ENCODE measurements around the gene SLC6A3. TPM values are rescaled to one million over a fixed set of nuclear protein-coding genes. Genes with fewer than 3 reads are reported as not detected.

The SLC6A3 gene
- total RNA-seq, 1 experiment from 2014 or later = 0.74 TPM

- DNase-seq (ENCODE audit: low spot score) (no peak), ATAC-seq (no peak)
- Mint-ChIP-seq H3K4me3 (no peak overlapping the region), H3K27ac (no peak overlapping the region), H3K4me1 (no peaks in the 10 kb centered on the region), H3K27me3 (ENCODE audit: low read depth) (peaks cover 18% of the 10 kb centered on the region), H3K36me3 (peaks cover 33% of the 10 kb centered on the region), H3K9me3 (peaks cover 77% of the 10 kb centered on the region)
- CTCF ChIA-PET = no interaction called here
- POLR2A ChIA-PET = no interaction called here
- TF ChIP-seq NR2C2 (CRISPR knock-in tag; IDR thresholded peaks at IDR 0.05) (no peak), ZNF396 (CRISPR knock-in tag; IDR thresholded peaks at IDR 0.05; ENCODE audit: borderline replicate concordance) (no peak), ERG (CRISPR knock-in tag; IDR thresholded peaks at IDR 0.05) (no peak), SMAD4 (CRISPR knock-in tag; IDR thresholded peaks at IDR 0.05) (no peak), FOXJ3 (CRISPR knock-in tag; IDR thresholded peaks at IDR 0.05; ENCODE audit: borderline replicate concordance) (no peak), MAX (CRISPR knock-in tag; IDR thresholded peaks at IDR 0.05) (no peak), AFF4 (CRISPR knock-in tag; IDR thresholded peaks at IDR 0.05; ENCODE audit: borderline replicate concordance) (no peak), ZNF425 (CRISPR knock-in tag; conservative IDR thresholded peaks at IDR 0.05) (no peak), ZNF416 (CRISPR knock-in tag; IDR thresholded peaks at IDR 0.05) (no peak), CTCF (IDR thresholded peaks at IDR 0.05) (no peak), CDX4 (CRISPR knock-in tag; IDR thresholded peaks at IDR 0.05; ENCODE audit: borderline replicate concordance) (no peak), ATF1 (CRISPR knock-in tag; IDR thresholded peaks at IDR 0.05) (no peak), MYBL2 (CRISPR knock-in tag; IDR thresholded peaks at IDR 0.05) (no peak)
Measured at GRCh38 chr5:1430121-1430795, 15.0 kb downstream of the SLC6A3 start.

- ATAC-seq (no peak), DNase-seq (ENCODE audit: low spot score) (no peak)
- no peaks in the 10 kb centered on the region for H3K4me1 Mint-ChIP-seq
- ChIA-PET CTCF (no interaction called here), POLR2A (no interaction called here)
- peaks cover 33% of the 10 kb centered on the region for H3K36me3 Mint-ChIP-seq
- peaks cover 74% of the 10 kb centered on the region for H3K9me3 Mint-ChIP-seq
- peaks cover 18% of the 10 kb centered on the region for H3K27me3 Mint-ChIP-seq (ENCODE audit: low read depth)
- no peak overlapping the region for H3K4me3 Mint-ChIP-seq
- H3K27ac Mint-ChIP-seq = no peak overlapping the region
- no peak for TF ChIP-seq NFATC4 (CRISPR knock-in tag; IDR thresholded peaks at IDR 0.05)
- no peak for TF ChIP-seq JAZF1 (CRISPR knock-in tag; IDR thresholded peaks at IDR 0.05)
- no peak for TF ChIP-seq JUN (CRISPR knock-in tag; IDR thresholded peaks at IDR 0.05)
- TF ChIP-seq ZNF416 (CRISPR knock-in tag; IDR thresholded peaks at IDR 0.05) = no peak
- no peak for TF ChIP-seq GABPB1 (CRISPR knock-in tag; IDR thresholded peaks at IDR 0.05)
- TF ChIP-seq TEAD4 (CRISPR knock-in tag; IDR thresholded peaks at IDR 0.05) = no peak
- no peak for TF ChIP-seq IRF2 (CRISPR knock-in tag; IDR thresholded peaks at IDR 0.05; ENCODE audit: borderline replicate concordance, low read depth)
- TF ChIP-seq MLX (CRISPR knock-in tag; IDR thresholded peaks at IDR 0.05) = no peak
- no peak for TF ChIP-seq TP53 (CRISPR knock-in tag; IDR thresholded peaks at IDR 0.05)
- TF ChIP-seq PREB (CRISPR knock-in tag; IDR thresholded peaks at IDR 0.05; ENCODE audit: borderline replicate concordance) = no peak
Measured at GRCh38 chr5:1429496-1429895, 15.7 kb downstream of the SLC6A3 start.
